ENCODE results near the gene C19orf81. TPM values are rescaled to one million over a fixed set of nuclear protein-coding genes. Genes with fewer than 3 reads are reported as not detected.

The C19orf81 gene
- total RNA-seq, 2 experiments from 2014 or later: 2.6 to 2.9 TPM

DNA sequence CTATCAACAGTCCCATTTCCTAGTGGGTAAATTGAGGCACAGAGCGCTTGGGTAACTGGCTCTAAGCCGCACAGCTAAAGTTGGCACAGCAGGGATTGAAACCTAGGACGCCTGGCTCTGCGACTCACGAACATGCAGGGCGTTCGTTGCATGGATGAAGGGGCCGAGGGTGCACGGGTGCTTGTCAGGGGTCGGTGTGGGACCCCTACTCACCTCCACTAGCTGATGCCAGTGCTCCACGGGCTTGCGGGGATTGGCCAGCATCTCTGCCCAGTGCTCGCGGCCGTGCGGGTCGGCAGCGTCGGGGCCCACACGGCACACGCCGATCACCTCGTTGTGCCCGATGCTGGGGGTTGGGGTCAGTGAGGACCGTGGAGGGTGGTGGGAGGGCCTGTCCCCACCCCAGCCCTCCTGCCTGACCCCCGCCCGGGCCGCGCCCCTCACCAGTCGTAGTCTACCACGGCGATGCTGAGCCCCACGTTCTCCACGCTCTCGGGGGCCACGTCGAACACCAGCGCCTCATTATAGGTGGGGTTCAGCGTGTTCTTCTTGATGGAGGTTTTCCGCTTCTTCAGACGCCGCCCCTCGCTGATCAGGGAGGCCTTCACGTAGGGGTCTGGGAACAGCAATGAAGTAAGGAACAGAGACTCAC is 24.2 kb upstream of the C19orf81 start:
- Mint-ChIP-seq H3K4me3 (no peak overlapping the region), H3K9me3 (no peaks in the 10 kb centered on the region), H3K4me1 (no peaks in the 10 kb centered on the region), H3K36me3 (no peaks in the 10 kb centered on the region), H3K27ac (no peak overlapping the region), H3K27me3 (no peaks in the 10 kb centered on the region)
- no peak for DNase-seq

DNA sequence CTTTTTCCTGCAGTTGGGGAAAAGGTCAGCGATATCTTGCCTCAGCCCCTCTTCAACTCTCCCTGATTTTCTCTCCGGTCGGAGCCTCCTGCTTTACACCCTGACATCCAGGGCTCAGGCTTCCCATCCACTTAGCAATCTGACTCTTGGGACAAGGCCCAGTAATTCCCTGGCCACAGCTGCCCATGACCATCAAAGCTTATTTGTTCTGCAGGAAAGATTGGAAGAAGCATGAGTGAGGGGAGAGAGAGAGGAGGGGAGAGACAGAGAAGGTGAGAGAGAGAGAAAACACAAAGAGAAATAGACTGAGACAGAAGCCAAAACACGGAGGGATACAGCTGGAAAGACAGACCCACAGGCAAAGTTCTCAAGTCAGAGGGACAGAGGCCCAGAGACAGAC is 23.2 kb upstream of the C19orf81 start:
- Mint-ChIP-seq H3K27ac (no peak overlapping the region), H3K4me3 (no peak overlapping the region), H3K4me1 (no peaks in the 10 kb centered on the region), H3K36me3 (no peaks in the 10 kb centered on the region), H3K9me3 (no peaks in the 10 kb centered on the region), H3K27me3 (no peaks in the 10 kb centered on the region)
- DNase-seq: no peak

DNA sequence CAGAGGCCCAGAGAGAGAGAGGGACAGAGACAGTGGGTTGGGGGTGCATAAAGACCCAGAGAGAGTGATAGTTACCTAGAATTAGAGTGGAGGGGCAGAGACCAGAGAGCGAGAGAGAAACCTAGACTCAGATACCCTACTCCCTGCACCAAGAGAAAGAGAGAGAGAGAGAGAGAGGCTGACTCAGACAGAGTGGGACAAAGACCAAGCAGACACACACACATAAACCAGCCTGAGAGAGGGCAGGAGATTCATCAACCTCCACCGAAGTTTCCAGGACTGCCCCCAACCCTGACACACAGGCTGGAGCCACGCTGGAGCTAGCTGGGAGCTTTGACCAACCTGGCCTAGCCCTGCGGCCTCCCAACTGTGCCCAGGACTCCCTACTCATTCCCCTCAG is 22.4 kb upstream of the C19orf81 start:
- DNase-seq: no peak
- H3K36me3 Mint-ChIP-seq: no peaks in the 10 kb centered on the region
- H3K27me3 Mint-ChIP-seq: peaks cover 3% of the 10 kb centered on the region
- no peak overlapping the region for H3K27ac Mint-ChIP-seq
- no peaks in the 10 kb centered on the region for H3K4me1 Mint-ChIP-seq
- no peaks in the 10 kb centered on the region for H3K9me3 Mint-ChIP-seq
- no peak overlapping the region for H3K4me3 Mint-ChIP-seq

DNA sequence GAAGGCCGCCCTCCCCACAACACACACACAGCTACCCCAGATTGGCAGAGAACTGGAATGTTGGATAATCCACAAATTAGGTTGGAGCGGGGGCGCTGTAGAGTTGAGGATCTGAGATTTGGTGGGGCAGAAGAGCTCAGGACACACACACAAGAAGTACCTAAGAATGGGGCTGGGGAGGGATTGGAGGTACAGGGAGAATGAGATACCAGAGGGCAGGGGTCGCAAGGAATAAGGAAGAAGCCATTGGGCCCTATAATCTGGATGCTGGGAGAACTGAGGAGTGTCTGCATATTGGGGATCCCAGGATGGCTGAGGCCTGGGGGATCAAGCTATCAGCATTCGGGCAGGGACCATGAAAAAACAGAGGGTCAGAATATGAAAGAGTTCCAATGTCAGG is 21.1 kb upstream of the C19orf81 start:
- no peak overlapping the region for H3K27ac Mint-ChIP-seq
- no peak overlapping the region for H3K4me3 Mint-ChIP-seq

DNA sequence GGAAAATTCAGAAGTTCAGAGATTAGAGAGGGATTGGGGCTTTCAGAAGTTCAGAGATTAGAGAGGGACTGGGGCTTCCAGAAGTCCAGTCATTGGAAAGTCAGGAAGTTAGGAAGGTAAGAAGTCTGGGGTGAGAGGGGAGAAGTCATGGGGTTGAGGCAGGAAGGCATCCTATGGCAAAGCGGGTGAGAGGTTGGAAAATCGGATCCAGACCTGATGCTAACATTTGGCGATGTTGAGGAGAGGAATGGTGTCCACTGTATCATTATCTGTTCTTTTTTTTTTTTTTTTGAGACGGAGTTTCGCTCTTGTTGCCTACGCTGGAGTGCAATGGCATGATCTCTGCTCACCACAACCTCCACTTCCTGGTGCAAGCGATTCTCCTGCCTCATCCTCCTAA is 20.7 kb upstream of the C19orf81 start:
- H3K36me3 Mint-ChIP-seq: peaks cover 3% of the 10 kb centered on the region
- H3K27me3 Mint-ChIP-seq: peaks cover 3% of the 10 kb centered on the region
- no peak overlapping the region for H3K4me3 Mint-ChIP-seq
- peaks cover 5% of the 10 kb centered on the region for H3K9me3 Mint-ChIP-seq
- H3K4me1 Mint-ChIP-seq: no peaks in the 10 kb centered on the region
- DNase-seq: no peak
- no peak overlapping the region for H3K27ac Mint-ChIP-seq

More for the DNA sequence above, 21.1 kb upstream of the C19orf81 start:
- Mint-ChIP-seq H3K36me3 (no peaks in the 10 kb centered on the region), H3K4me1 (no peaks in the 10 kb centered on the region), H3K27me3 (peaks cover 3% of the 10 kb centered on the region), H3K9me3 (peaks cover 1% of the 10 kb centered on the region)
- no peak for DNase-seq

DNA sequence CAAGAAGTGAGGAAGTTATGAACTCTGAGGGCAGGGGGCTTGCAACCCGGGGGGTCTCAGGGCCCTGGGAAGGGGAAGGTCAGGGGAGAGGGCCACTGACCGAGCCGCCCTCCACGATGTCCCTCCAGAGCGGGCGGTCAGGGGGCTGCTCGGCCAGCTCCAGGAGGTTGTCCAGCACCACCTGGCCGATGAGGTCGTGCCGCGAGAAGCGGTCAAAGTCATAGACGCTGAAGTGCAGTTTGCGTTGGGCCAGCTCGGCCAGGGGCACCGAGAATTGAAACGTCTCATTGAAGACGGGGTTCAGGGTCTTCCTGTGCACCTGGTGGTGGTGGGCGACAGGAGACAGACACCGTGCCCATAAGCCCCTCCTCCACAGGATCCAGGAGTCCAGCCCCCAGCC is 20.1 kb upstream of the C19orf81 start:
- H3K27me3 Mint-ChIP-seq: peaks cover 3% of the 10 kb centered on the region
- H3K27ac Mint-ChIP-seq: no peak overlapping the region
- H3K9me3 Mint-ChIP-seq: peaks cover 9% of the 10 kb centered on the region
- H3K4me1 Mint-ChIP-seq: no peaks in the 10 kb centered on the region
- no peak for DNase-seq
- peaks cover 6% of the 10 kb centered on the region for H3K36me3 Mint-ChIP-seq
- no peak overlapping the region for H3K4me3 Mint-ChIP-seq

DNA sequence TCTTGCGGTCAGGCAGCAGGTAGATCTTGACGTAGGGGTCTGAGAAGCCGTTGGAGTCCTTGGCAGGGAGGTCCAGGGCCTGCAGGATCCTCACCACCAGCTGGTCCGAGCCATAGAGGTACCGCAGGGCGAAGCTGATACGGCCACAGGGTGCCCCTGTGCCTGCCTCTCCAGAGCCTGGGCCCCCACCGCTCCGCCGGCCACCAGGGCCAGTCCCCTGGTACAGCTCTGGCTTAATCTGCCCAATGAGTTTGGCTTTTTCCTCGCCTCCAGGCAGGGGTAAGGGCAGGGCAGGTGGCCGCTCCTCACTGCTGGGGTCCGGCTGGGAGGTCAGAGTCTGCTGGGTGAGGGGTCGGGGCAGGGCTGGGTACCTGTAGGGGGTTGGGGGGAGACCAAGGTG is 19.4 kb upstream of the C19orf81 start:
- H3K9me3 Mint-ChIP-seq: peaks cover 10% of the 10 kb centered on the region
- DNase-seq: no peak
- no peaks in the 10 kb centered on the region for H3K4me1 Mint-ChIP-seq
- H3K36me3 Mint-ChIP-seq: peaks cover 7% of the 10 kb centered on the region
- H3K27me3 Mint-ChIP-seq: peaks cover 3% of the 10 kb centered on the region
- no peak overlapping the region for H3K4me3 Mint-ChIP-seq
- no peak overlapping the region for H3K27ac Mint-ChIP-seq

DNA sequence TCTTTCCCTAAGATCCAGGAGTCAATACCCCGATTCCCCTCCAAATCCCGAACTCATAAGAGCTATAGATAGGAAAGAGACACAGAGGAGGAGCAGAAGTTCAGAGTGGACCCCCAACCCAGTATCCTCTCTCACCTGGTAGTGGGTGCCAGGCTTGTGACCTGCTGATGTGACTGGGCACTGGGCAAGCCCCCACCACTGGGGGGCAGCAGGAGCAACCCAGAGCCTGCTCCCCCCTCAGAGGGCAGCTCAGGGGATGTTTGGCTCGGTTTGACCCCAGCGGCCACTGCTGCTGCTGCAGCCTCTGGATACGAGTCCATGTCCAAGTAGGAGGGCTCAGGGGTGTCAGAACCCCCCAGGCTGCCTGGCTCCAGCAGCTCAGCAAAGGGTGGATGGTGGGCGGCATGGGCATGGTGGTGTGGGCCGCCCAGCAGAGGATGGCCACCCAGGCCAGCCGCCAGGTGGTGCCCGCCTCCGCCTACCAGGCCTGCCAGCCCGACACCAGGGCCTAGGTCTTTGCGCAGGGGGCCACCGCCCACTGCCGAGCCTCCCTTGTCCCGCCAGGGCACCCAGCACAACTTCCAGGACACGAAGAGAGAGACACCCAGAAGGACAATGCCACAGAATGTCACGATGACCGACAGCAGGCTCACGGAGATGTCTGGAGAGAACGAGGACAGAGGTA is 17.0 kb upstream of the C19orf81 start:
- Mint-ChIP-seq H3K27me3 (peaks cover 4% of the 10 kb centered on the region), H3K36me3 (peaks cover 17% of the 10 kb centered on the region), H3K27ac (no peak overlapping the region), H3K4me3 (no peak overlapping the region), H3K9me3 (peaks cover 20% of the 10 kb centered on the region), H3K4me1 (no peaks in the 10 kb centered on the region)
- DNase-seq: no peak

DNA sequence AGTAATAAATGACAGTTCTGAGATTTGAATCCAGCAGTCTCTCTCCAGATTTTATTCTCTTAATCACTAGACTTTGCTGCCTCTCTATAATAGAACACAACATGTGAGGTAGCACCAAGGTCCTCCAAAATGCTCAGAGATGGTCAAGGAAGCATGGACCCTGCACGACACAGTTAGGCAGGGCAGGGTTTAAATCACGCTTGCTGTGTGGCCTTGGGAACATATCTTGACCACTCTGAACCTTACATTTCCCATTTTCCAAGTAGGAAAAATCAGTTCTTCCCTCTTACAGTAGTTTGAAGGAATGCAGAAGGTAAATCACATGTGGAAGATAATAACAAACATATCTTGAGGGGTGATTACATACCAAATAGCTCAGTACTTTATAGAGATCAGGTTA is 15.9 kb upstream of the C19orf81 start:
- H3K36me3 Mint-ChIP-seq: peaks cover 17% of the 10 kb centered on the region
- H3K27me3 Mint-ChIP-seq: peaks cover 14% of the 10 kb centered on the region
- H3K9me3 Mint-ChIP-seq: peaks cover 20% of the 10 kb centered on the region
- H3K4me1 Mint-ChIP-seq: no peaks in the 10 kb centered on the region
- DNase-seq: no peak
- no peak overlapping the region for H3K4me3 Mint-ChIP-seq
- H3K27ac Mint-ChIP-seq: no peak overlapping the region

DNA sequence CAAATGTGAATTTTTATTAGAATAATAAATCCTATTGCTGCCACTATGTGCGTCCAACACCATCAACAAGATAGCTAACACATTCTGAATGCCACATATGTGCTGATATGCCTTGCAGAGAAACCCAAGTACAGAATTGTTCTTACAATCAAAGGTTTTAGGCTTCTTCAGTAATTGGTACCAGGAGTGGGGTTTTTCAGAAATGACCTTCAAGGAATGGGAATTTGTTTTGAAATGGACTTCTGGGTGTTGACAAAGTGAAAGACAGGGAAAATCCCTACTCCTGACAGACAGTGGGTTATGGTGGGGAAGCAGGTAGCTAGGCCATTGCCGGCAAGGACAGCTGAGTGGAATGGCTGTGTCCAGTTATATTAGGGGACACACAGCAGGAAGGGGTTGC is 15.3 kb upstream of the C19orf81 start:
- Mint-ChIP-seq H3K36me3 (peaks cover 17% of the 10 kb centered on the region), H3K4me3 (no peak overlapping the region), H3K27ac (no peak overlapping the region), H3K4me1 (no peaks in the 10 kb centered on the region), H3K9me3 (peaks cover 20% of the 10 kb centered on the region), H3K27me3 (peaks cover 20% of the 10 kb centered on the region)
- no peak for DNase-seq

DNA sequence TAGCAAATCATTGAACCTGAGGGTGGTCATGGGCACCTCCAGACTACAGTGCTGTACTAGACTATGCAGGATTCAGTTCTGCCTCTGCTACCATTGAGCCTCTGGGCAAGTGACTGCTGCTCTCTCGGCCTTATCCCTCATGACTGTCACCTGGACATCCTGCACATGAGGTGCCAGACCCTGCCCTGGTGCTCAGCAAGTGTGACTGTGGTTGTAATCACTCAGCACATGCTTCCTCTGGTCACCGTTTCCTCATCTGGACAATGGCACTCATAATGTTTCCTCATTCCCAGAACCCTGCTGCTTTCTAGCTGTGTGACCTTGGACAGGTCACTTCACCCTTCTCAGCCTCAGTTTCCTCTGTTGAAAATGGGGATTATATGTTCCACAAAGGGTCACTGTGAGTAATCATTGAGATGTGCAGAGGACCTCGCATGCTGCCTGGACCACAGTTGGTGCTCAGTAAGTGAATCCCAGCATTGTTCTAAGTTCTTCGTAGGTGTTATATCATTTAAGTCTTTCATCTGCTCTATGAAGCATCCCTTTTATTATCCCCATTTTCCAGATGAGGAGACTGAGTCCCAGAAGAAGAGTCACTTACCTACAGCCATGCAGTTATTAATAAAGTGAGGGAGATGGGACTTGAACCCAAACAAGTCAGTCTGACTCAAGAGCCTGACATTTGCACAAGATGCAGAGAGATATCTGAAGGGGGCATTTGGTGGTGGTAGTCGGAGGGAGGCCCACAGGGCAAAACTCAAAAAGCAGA is 12.7 kb upstream of the C19orf81 start:
- Mint-ChIP-seq H3K27ac (no peak overlapping the region), H3K9me3 (peaks cover 20% of the 10 kb centered on the region), H3K4me3 (no peak overlapping the region), H3K36me3 (peaks cover 17% of the 10 kb centered on the region), H3K4me1 (no peaks in the 10 kb centered on the region), H3K27me3 (peaks cover 19% of the 10 kb centered on the region)
- no peak for DNase-seq

DNA sequence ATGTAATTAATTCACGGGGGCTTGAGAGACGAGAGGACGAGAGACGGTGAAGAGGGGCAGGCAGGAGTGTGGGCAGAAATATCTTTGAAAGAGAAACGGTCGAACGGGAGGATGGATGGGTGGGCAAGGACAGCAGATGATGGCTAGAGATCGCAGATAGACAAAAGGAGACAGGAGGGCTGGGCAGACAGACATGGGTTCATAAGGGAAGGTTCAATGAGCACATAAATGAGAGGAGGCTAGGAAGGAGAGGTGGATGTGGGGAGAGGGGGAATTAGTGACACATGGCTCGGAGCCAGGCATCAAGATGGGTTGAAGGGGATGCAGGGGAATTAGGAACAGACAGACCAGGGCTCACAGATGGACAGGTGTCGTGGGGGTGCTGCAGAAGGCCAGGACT is 10.6 kb upstream of the C19orf81 start:
- Mint-ChIP-seq H3K4me3 (peak overlapping the region; percentile 83), H3K36me3 (peaks cover 14% of the 10 kb centered on the region), H3K4me1 (no peaks in the 10 kb centered on the region), H3K27me3 (peaks cover 21% of the 10 kb centered on the region), H3K27ac (no peak overlapping the region), H3K9me3 (peaks cover 15% of the 10 kb centered on the region)
- DNase-seq: no peak

DNA sequence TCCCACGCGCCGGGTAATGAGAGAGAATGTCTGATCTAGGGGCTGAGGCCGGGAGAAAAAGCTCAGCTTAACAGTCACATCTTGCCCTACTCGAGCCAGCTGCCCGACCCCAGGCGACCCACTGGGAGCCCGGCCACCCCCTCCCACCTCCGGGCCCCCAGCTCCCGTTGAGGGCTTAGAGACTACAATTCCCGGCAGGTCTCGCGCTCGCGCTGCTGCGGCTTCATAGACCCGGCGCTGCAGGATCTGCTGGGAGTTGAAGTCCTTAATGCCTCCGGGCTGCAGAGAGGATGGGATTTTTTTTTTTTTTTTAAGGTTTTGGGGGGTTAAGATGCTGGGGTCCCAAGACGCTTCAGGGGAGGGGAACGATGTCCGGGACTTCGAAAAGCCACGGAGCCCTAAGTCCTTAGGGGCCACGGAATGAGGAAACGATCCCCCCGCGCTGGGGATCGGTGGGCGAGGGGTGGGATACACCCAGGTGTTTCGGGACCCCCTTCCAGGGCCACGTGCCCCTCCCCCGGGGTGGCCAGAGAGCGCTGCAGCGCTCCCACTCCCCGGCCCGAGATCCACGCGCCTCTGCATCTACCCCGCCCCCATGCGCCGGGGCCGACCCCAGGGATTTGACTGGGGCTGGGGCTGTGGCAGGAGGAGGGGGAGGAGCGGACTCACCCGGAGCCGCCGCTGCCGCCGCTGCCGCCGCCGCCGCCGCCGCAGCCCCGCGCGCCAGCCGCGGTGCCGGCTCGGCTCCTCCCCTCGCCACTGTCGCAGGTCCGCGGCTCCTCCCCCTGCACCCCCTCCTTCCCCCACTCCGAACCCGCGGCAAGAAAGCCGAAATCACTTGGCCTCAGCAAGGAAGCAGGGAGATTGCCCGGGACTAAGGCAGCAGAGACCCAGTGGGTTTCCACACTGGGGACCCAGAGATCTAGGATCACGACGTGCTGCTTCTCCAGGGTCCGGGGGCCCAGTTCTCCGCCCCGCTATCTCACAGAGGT is 9.8 kb upstream of the C19orf81 start, which contains the start of gene SYT3:
Gene SYT3 (minus strand): TSS at position 761 of the 992 bp plus-strand sequence. CDS start 2,470 bp downstream, outside the sequence.
- peak within 1 kb of the TSS; percentile 83 for H3K4me3 Mint-ChIP-seq
- H3K36me3 Mint-ChIP-seq: peaks cover 10% of the 10 kb centered on the region
- peak; percentile 53 for DNase-seq
- peak within 1 kb of the TSS; percentile 40 for H3K27ac Mint-ChIP-seq
- no peaks in the 10 kb centered on the region for H3K4me1 Mint-ChIP-seq
- H3K27me3 Mint-ChIP-seq: peaks cover 21% of the 10 kb centered on the region
- peaks cover 10% of the 10 kb centered on the region for H3K9me3 Mint-ChIP-seq

DNA sequence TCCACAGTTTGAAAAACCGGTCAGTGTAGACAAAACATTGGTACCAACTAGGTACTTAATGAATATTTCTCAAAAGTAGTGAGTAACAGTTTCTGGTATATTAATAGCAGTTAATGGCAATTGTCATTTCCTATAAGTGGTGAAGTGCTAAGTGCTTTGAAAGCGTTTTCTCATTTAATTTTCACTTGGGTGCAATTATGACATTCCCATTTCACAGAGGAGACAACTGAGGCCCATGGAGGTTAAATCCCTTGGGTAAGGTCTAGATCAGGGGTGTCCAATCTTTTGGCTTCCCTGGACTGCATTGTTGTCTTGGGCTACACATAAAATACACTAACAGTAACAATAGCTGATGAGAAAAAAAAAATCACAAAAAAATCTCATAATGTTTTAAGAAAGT is 8.9 kb upstream of the C19orf81 start:
- DNase-seq: no peak
- no peak overlapping the region for H3K27ac Mint-ChIP-seq
- H3K27me3 Mint-ChIP-seq: peaks cover 21% of the 10 kb centered on the region
- peaks cover 6% of the 10 kb centered on the region for H3K9me3 Mint-ChIP-seq
- peaks cover 6% of the 10 kb centered on the region for H3K36me3 Mint-ChIP-seq
- H3K4me3 Mint-ChIP-seq: peak overlapping the region; percentile 49
- no peaks in the 10 kb centered on the region for H3K4me1 Mint-ChIP-seq

Measured in activated naive CD8-positive, alpha-beta T cell treated with anti-CD3 and anti-CD28 coated beads for 36 hours (primary cell).